GM10266 (cell line): ENCODE results near the gene PRDM1.

Experiments
- DNase-seq: peaks from one replicate; pipeline ENCODE4 v3.0.0; 2012; ENCODE audit errors: extremely low spot score
- TF ChIP-seq, protein P1 (sequence below): IDR thresholded peaks from 2 replicates; pipeline ENCODE4 v1.5.1; 2012; ENCODE audit warnings: mild to moderate bottlenecking, low read depth; ENCODE audit not compliant: control insufficient read depth, insufficient read depth; ENCODE audit errors: missing control alignments

PRDM1 gene

DNA sequence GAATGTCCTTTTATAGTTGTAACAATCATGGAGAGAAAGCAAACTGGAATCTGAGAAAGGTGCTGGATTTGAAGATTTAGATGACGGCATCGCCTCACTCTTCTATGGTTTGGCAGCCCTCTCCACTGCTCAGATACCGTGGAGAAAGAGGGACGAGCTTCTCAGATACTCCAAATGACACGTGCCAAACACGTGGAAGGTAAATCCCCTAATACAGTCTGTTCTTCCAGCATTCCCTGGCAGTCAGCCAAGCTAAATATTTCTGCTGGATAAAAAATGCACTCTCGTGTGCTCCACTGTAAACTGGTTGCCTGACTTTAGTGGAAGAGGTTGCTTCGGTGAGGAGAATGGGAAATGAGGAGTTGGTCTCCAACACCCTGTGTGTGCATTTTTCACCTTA lies 16.7 kb upstream of the PRDM1 start:
- no peak for DNase-seq
- TF ChIP-seq, protein P1, sequence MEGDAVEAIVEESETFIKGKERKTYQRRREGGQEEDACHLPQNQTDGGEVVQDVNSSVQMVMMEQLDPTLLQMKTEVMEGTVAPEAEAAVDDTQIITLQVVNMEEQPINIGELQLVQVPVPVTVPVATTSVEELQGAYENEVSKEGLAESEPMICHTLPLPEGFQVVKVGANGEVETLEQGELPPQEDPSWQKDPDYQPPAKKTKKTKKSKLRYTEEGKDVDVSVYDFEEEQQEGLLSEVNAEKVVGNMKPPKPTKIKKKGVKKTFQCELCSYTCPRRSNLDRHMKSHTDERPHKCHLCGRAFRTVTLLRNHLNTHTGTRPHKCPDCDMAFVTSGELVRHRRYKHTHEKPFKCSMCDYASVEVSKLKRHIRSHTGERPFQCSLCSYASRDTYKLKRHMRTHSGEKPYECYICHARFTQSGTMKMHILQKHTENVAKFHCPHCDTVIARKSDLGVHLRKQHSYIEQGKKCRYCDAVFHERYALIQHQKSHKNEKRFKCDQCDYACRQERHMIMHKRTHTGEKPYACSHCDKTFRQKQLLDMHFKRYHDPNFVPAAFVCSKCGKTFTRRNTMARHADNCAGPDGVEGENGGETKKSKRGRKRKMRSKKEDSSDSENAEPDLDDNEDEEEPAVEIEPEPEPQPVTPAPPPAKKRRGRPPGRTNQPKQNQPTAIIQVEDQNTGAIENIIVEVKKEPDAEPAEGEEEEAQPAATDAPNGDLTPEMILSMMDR, result no peak

- no peak for DNase-seq
- TF ChIP-seq, protein P1, result no peak
Measured at GRCh38 chr6:106070636-106071035, 15.5 kb upstream of the PRDM1 start.

DNA sequence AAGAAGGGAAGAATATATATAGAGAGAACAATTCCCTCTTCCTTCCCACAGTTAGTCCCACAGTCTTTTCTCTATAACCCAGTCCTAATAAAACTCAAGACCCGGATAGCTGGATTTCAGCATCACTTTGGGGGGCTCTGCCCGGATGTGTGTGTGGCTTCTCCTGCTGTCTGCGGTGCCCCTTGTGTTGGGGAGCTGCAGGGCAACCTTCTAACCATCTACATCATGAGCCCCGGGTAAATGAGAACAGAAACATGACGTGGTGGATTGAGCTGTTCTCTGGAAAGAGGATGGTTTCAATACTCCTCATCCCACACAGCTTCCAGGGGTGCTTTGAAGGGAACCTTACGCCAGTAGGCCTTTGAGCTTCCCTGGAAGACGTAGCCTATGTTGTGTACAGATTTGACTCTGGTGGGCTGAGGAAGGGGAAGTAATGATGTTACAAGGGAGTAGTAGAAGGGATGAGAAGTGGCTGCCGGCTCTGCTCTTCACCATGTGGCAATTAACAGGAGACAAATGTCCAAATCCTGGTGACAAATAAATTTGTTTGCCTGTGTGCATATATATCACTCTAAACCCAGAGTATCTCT lies 13.5 kb upstream of the PRDM1 start:
- TF ChIP-seq, protein P1, result no peak
- DNase-seq, result no peak

DNA sequence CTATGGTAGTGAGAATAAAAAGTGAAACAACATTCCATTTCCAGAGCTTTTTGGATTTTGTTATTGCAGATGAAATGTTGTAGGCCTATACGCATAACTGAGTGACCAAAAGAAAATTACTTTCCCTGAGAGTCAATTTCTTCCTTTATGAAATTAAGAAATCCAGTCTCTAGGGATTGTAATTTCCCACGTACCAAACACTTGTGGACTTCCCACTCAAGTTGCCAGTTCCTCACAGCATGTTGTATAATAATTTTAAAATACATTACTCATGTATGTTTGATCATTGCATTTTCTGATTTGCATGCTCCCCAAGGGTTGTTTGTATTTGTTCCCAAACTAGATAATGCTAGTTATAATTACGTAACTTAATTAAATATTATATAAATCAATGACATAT lies 12.0 kb upstream of the PRDM1 start:
- no peak for DNase-seq
- TF ChIP-seq, protein P1, result no peak

DNA sequence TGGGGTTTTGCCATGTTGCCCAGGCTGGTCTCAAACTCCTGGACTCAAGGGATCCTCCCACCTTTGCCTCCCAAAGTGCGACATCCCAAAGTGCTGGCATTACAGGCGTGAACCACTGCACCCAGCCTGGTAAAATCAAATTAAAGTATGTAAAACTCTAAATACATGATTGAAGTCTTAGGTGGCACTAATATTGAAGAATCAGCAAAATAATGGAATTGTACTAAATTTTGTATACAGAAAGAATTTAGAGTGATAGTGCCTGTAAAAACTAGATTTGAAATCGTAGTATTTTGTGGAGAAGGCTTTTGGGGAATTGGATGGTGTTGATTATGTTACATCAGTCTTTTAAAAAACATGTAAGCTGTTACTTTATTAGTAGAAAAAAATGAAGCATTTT lies 10.0 kb upstream of the PRDM1 start:
- TF ChIP-seq, protein P1, result no peak
- no peak for DNase-seq

GRCh38 chr6:106077170-106077569 lies 9.0 kb upstream of the PRDM1 start:
- TF ChIP-seq, protein P1, result no peak
- no peak for DNase-seq

GRCh38 chr6:106077881-106078280 lies 8.3 kb upstream of the PRDM1 start:
- TF ChIP-seq, protein P1, result no peak
- no peak for DNase-seq
